Measurements from ENCODE around the gene RUVBL1.

The RUVBL1 gene

GRCh38 chr3:128072454-128073184 is 51.0 kb downstream of the RUVBL1 start:
- H3K4me3 ChIP-seq (ENCODE audit: control insufficient read depth, low read depth, low read length): no peak overlapping the region
- no peak for TF ChIP-seq CTCF (IDR thresholded peaks at IDR 0.05; ENCODE audit: control insufficient read depth, insufficient read depth, low read depth, low read length, missing control alignments)
- DNase-seq (ENCODE audit: low read depth): no peak

GRCh38 chr3:128071771-128072453 is 51.7 kb downstream of the RUVBL1 start:
- no peak for TF ChIP-seq CTCF (IDR thresholded peaks at IDR 0.05; ENCODE audit: control insufficient read depth, insufficient read depth, low read depth, low read length, missing control alignments)
- DNase-seq (ENCODE audit: low read depth): no peak
- H3K4me3 ChIP-seq (ENCODE audit: control insufficient read depth, low read depth, low read length): no peak overlapping the region

DNA sequence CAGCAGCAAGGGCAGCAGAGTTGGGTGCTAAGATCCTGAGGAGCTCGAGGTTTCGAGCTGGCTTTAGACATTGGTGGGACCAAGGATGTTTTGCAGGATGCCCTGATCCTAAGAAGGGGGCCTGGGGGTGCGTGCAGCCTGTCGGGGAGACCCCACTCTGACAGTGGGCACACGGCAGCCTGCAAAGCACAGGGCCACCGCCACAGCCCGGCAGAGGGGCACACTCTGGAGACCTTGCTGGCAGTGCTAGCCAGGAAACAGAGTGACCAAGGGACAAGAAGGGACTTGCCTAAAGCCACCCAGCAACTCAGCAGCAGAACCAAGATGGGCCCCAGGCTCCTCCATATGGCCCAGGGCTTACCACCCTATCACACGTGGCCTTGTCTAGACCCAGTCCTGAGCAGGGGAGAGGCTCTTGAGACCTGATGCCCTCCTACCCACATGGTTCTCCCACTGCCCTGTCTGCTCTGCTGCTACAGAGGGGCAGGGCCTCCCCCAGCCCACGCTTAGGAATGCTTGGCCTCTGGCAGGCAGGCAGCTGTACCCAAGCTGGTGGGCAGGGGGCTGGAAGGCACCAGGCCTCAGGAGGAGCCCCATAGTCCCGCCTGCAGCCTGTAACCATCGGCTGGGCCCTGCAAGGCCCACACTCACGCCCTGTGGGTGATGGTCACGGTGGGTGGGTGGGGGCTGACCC is 52.6 kb downstream of the RUVBL1 start:
- no peak for TF ChIP-seq CTCF (IDR thresholded peaks at IDR 0.05; ENCODE audit: control insufficient read depth, insufficient read depth, low read depth, low read length, missing control alignments)

DNA sequence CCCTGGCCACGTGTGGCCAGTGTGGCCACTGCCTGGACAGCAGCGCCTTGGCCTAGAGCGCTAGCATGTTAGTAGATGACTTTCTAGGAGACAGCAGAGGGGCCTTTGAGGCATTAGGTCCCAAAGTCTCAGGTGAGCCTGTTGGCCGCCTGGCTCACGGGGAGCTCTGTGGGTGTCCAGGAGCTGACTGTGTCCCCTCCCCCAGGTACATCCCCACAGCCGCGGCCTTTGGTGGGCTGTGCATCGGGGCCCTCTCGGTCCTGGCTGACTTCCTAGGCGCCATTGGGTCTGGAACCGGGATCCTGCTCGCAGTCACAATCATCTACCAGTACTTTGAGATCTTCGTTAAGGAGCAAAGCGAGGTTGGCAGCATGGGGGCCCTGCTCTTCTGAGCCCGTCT is 54.3 kb downstream of the RUVBL1 start:
- TF ChIP-seq CTCF (IDR thresholded peaks at IDR 0.05; ENCODE audit: control insufficient read depth, insufficient read depth, low read depth, low read length, missing control alignments): no peak
- DNase-seq (ENCODE audit: low read depth): no peak
- no peak overlapping the region for H3K4me3 ChIP-seq (ENCODE audit: control insufficient read depth, low read depth, low read length)

More for the DNA sequence above, 52.6 kb downstream of the RUVBL1 start:
- H3K4me3 ChIP-seq (ENCODE audit: control insufficient read depth, low read depth, low read length): no peak overlapping the region
- no peak for DNase-seq (ENCODE audit: low read depth)

GRCh38 chr3:128068156-128068620 is 55.4 kb downstream of the RUVBL1 start:
- DNase-seq (ENCODE audit: low read depth): no peak
- TF ChIP-seq CTCF (IDR thresholded peaks at IDR 0.05; ENCODE audit: control insufficient read depth, insufficient read depth, low read depth, low read length, missing control alignments): peak; percentile 64
- H3K4me3 ChIP-seq (ENCODE audit: control insufficient read depth, low read depth, low read length): no peak overlapping the region

- DNase-seq (ENCODE audit: low read depth): no peak
- no peak for TF ChIP-seq CTCF (IDR thresholded peaks at IDR 0.05; ENCODE audit: control insufficient read depth, insufficient read depth, low read depth, low read length, missing control alignments)
- no peak overlapping the region for H3K4me3 ChIP-seq (ENCODE audit: control insufficient read depth, low read depth, low read length)
Measured at GRCh38 chr3:128067489-128067888, 56.1 kb downstream of the RUVBL1 start.
